Activated CD8-positive, alpha-beta memory T cell treated with anti-CD3 and anti-CD28 coated beads, Interleukin-2, amount 50 U/mL, for 4 hours (primary cell): ENCODE measurements around the gene LDLRAD3.
"Not testable (repeated sequence)": the region's sequence is repeated elsewhere in the genome, so short reads cannot be mapped to it uniquely, and the experiment has no call there.

ENCODE experiments used
- DNase-seq: peaks from one replicate; pipeline ENCODE4 v3.0.0-alpha.2; 2020

Gene LDLRAD3

GRCh38 chr11:36024716-36025115 is 80.9 kb downstream of the LDLRAD3 start:
- no peak for DNase-seq

- no peak for DNase-seq
These were observed 82.6 kb downstream of the LDLRAD3 start for GRCh38 chr11:36026315-36026968.

GRCh38 chr11:36027731-36028130 is 83.9 kb downstream of the LDLRAD3 start:
- no peak for DNase-seq

- DNase-seq: no peak
These were observed 85.8 kb downstream of the LDLRAD3 start for GRCh38 chr11:36029616-36030015.

GRCh38 chr11:36030731-36031281 is 86.9 kb downstream of the LDLRAD3 start:
- DNase-seq: no peak

- DNase-seq: no peak
These were observed 89.4 kb downstream of the LDLRAD3 start for GRCh38 chr11:36033082-36033751.

- DNase-seq: no peak
These were observed 90.1 kb downstream of the LDLRAD3 start for GRCh38 chr11:36033936-36034335.

- DNase-seq: no peak
These were observed 90.9 kb downstream of the LDLRAD3 start for GRCh38 chr11:36034551-36035331.

GRCh38 chr11:36035454-36035853 is 91.6 kb downstream of the LDLRAD3 start:
- DNase-seq: no peak

GRCh38 chr11:36035999-36036398 is 92.1 kb downstream of the LDLRAD3 start:
- no peak for DNase-seq

GRCh38 chr11:36037031-36037430 is 93.2 kb downstream of the LDLRAD3 start:
- no peak for DNase-seq

- no peak for DNase-seq
These were observed 94.7 kb downstream of the LDLRAD3 start for GRCh38 chr11:36038541-36038940.

- no peak for DNase-seq
These were observed 95.6 kb downstream of the LDLRAD3 start for GRCh38 chr11:36039471-36039870.

GRCh38 chr11:36041988-36042611 is 98.2 kb downstream of the LDLRAD3 start:
- no peak for DNase-seq

GRCh38 chr11:36044636-36045035 is 100.8 kb downstream of the LDLRAD3 start:
- no peak for DNase-seq

GRCh38 chr11:36045945-36046344 is 102.1 kb downstream of the LDLRAD3 start:
- DNase-seq: not testable (repeated sequence)

- DNase-seq: no peak
These were observed 103.1 kb downstream of the LDLRAD3 start for GRCh38 chr11:36046932-36047331.

- no peak for DNase-seq
These were observed 103.5 kb downstream of the LDLRAD3 start for GRCh38 chr11:36047344-36047743.

GRCh38 chr11:36048496-36049247 is 104.8 kb downstream of the LDLRAD3 start:
- no peak for DNase-seq

GRCh38 chr11:36051235-36052144 is 107.6 kb downstream of the LDLRAD3 start:
- DNase-seq: no peak

GRCh38 chr11:36053281-36053680 is 109.4 kb downstream of the LDLRAD3 start:
- no peak for DNase-seq
